HuH-7.5 (cell line): Measurements from ENCODE around the gene RAB7A.
"Not testable (repeated sequence)": the region's sequence is repeated elsewhere in the genome, so short reads cannot be mapped to it uniquely, and the experiment has no call there.

Experiments
- DNase-seq: peaks from one replicate; pipeline ENCODE4 v3.0.0; 2011; ENCODE audit warnings: low spot score

Gene RAB7A

GRCh38 chr3:128712848-128713247, 13.1 kb upstream of the RAB7A start:
- DNase-seq, result no peak

- no peak for DNase-seq
These were observed 11.0 kb upstream of the RAB7A start for GRCh38 chr3:128714887-128715491.

- DNase-seq, result not testable (repeated sequence)
These were observed 7.1 kb upstream of the RAB7A start for GRCh38 chr3:128718892-128719291.

- DNase-seq, result no peak
These were observed 5.1 kb upstream of the RAB7A start for GRCh38 chr3:128720891-128721290.

- no peak for DNase-seq
These were observed 2.5 kb upstream of the RAB7A start for GRCh38 chr3:128723477-128723876.

- no peak for DNase-seq
These were observed 398 bp upstream of the RAB7A start for GRCh38 chr3:128725547-128726022.

- no peak for DNase-seq
These were observed 1.1 kb downstream of the RAB7A start for GRCh38 chr3:128727059-128727458.

- no peak for DNase-seq
These were observed 1.5 kb downstream of the RAB7A start for GRCh38 chr3:128727485-128727884.

- DNase-seq, result no peak
These were observed 2.0 kb downstream of the RAB7A start for GRCh38 chr3:128727996-128728395.

- DNase-seq, result not testable (repeated sequence)
These were observed 2.5 kb downstream of the RAB7A start for GRCh38 chr3:128728521-128728920.

GRCh38 chr3:128730471-128730870, 4.5 kb downstream of the RAB7A start:
- DNase-seq, result no peak

GRCh38 chr3:128734523-128735189, 8.7 kb downstream of the RAB7A start:
- no peak for DNase-seq

- DNase-seq, result no peak
These were observed 9.3 kb downstream of the RAB7A start for GRCh38 chr3:128735287-128735686.

- DNase-seq, result no peak
These were observed 9.9 kb downstream of the RAB7A start for GRCh38 chr3:128735884-128736283.

- no peak for DNase-seq
These were observed 10.6 kb downstream of the RAB7A start for GRCh38 chr3:128736601-128737000.

GRCh38 chr3:128740621-128741020, 14.6 kb downstream of the RAB7A start:
- no peak for DNase-seq

- DNase-seq, result no peak
These were observed 17.0 kb downstream of the RAB7A start for GRCh38 chr3:128742821-128743594.

- no peak for DNase-seq
These were observed 19.8 kb downstream of the RAB7A start for GRCh38 chr3:128745742-128746141.

GRCh38 chr3:128746881-128747280, 20.9 kb downstream of the RAB7A start:
- DNase-seq, result no peak

GRCh38 chr3:128748557-128748956, 22.6 kb downstream of the RAB7A start:
- DNase-seq, result no peak

GRCh38 chr3:128749035-128749434, 23.1 kb downstream of the RAB7A start:
- no peak for DNase-seq

GRCh38 chr3:128749561-128749960, 23.6 kb downstream of the RAB7A start:
- not testable (repeated sequence) for DNase-seq

GRCh38 chr3:128753715-128754114, 27.7 kb downstream of the RAB7A start:
- DNase-seq, result no peak
